Measurements from ENCODE around the gene STAT4. TPM values are rescaled to one million over a fixed set of nuclear protein-coding genes. Genes with fewer than 3 reads are reported as not detected.

The STAT4 gene, protein sequence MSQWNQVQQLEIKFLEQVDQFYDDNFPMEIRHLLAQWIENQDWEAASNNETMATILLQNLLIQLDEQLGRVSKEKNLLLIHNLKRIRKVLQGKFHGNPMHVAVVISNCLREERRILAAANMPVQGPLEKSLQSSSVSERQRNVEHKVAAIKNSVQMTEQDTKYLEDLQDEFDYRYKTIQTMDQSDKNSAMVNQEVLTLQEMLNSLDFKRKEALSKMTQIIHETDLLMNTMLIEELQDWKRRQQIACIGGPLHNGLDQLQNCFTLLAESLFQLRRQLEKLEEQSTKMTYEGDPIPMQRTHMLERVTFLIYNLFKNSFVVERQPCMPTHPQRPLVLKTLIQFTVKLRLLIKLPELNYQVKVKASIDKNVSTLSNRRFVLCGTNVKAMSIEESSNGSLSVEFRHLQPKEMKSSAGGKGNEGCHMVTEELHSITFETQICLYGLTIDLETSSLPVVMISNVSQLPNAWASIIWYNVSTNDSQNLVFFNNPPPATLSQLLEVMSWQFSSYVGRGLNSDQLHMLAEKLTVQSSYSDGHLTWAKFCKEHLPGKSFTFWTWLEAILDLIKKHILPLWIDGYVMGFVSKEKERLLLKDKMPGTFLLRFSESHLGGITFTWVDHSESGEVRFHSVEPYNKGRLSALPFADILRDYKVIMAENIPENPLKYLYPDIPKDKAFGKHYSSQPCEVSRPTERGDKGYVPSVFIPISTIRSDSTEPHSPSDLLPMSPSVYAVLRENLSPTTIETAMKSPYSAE
- total RNA-seq (8.5 TPM), polyA plus RNA-seq (ENCODE audit: insufficient read depth, low read depth, low replicate concordance) (1.2 TPM)
- long read RNA-seq, donor 1, result 0 reads
- long read RNA-seq, donor 2, result 0 reads
- long read RNA-seq, donor 3, result 0 reads
- long read RNA-seq, donor 4, result 0 reads
- long read RNA-seq, donor 5, result 0 reads
- long read RNA-seq, donor 6, result 0 reads
- long read RNA-seq, donor 7, partial matches to known transcripts, result 1 of 2 reads
- long read RNA-seq, donor 7, other reads (novel, unspliced or antisense), result 1 of 2 reads
- long read RNA-seq, donor 8, result 0 reads
- long read RNA-seq, donor 9, result 0 reads
- long read RNA-seq, donor 10, partial matches to known transcripts, result 0 of 1 reads
- long read RNA-seq, donor 10, other reads (novel, unspliced or antisense), result 0 of 1 reads

DNA sequence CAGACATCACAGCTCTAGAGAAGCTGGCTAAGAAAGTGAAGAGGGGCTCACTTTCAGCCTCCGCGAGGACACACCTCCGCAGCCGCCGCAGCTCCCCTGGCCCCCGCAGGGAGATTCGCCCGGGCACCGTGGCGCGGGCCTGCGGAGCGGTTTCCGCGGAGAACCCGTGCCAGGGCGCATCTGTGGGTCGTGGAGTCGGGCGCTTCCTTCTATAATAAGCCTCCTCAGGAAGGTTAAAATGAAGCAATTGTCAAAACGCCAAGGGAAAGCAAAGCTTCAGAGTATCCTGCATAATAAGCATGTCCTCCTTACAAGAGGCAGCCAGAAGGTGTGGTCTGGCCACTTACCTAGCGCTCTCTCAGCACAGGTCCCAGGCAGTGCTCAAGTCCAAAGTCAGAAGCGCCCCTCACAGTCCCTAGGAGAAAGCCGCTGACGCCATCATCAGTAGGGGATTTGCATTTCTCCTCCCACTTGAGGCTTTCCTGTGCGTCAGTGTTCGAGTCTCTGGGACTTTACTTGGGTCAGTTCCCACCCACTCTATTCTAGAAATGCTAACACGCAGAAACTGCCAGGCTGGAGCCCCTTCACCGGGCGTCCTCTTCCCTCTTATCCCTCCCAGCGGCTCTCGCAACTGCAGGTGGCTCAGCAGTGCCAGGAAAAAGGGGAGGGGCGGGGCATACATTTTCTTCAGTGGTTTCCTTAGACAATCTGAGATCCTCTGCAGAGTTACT is at the start of gene STAT4:
TSS of gene STAT4 (minus strand) at position 395 of the 731 bp plus-strand sequence. CDS start 2,791 bp downstream, outside the sequence.
- H3K27me3 ChIP-seq (ENCODE audit: control insufficient read depth, insufficient read depth, low read length), result no peaks in the 10 kb centered on the region
- H3K27ac ChIP-seq (ENCODE audit: low read depth in 2 of 2, low read length in 2 of 2), result no peak within 1 kb of the TSS
- H3K9me3 ChIP-seq (ENCODE audit: control insufficient read depth in 2 of 3, insufficient read depth in 1 of 3, low read length in 3 of 3), result no peaks in the 10 kb centered on the region
- H3K9ac ChIP-seq (ENCODE audit: low read length in 3 of 3), result peak within 1 kb of the TSS; percentile 9 to 43 (median 41)
- H3K4me3 ChIP-seq (ENCODE audit: low read length in 3 of 3), result peak within 1 kb of the TSS; percentile 59 to 79 (median 65)
- FAIRE-seq (no peak), DNase-seq (peak; percentile 66 to 89 (median 77))
- TF ChIP-seq, protein P1, sequence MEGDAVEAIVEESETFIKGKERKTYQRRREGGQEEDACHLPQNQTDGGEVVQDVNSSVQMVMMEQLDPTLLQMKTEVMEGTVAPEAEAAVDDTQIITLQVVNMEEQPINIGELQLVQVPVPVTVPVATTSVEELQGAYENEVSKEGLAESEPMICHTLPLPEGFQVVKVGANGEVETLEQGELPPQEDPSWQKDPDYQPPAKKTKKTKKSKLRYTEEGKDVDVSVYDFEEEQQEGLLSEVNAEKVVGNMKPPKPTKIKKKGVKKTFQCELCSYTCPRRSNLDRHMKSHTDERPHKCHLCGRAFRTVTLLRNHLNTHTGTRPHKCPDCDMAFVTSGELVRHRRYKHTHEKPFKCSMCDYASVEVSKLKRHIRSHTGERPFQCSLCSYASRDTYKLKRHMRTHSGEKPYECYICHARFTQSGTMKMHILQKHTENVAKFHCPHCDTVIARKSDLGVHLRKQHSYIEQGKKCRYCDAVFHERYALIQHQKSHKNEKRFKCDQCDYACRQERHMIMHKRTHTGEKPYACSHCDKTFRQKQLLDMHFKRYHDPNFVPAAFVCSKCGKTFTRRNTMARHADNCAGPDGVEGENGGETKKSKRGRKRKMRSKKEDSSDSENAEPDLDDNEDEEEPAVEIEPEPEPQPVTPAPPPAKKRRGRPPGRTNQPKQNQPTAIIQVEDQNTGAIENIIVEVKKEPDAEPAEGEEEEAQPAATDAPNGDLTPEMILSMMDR (IDR thresholded peaks at IDR 0.05; ENCODE audit: borderline replicate concordance, extremely low read depth, insufficient read depth), result no peak
- H3K36me3 ChIP-seq (ENCODE audit: control insufficient read depth in 2 of 3, insufficient read depth in 3 of 3, low read length in 3 of 3), result no peaks in the 10 kb centered on the region
- H3K4me1 ChIP-seq (ENCODE audit: control insufficient read depth in 2 of 3, insufficient read depth in 2 of 3, low read depth in 1 of 3, low read length in 3 of 3), result peaks cover 0 to 3% (median 3%) of the 10 kb centered on the region in 3 donors
- intact Hi-C loops (cut with DNase I), result loop anchor here (10.0 kb wide), 1 partner anchor 96 kb away; no protein-coding TSS in a partner anchor

DNA sequence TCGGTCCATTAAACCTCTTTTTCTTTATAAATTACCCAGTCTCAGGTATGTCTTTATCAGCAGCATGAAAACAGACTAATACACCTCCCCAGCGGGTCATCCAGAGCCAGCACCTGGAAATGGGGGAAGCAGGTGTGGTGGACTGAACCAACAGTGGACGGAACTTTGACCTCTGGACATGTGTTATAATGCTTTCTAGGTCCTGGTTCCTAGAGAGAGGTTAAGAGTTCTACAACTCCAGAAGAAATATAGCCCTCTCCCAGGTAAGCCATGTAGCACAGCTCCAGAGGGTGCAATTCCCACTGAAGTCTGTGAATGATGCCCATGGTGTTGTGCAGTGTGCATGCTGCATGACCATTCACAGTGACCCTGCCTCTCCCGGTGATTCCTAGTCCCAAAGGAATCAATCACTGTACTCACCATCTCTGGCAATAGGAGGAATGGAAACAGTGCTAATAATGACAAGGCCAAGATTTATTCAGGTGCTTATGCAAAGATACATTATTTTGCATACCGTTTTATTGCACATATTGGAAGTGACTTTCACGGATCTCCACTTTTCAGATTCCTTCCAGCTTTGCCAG is 49.2 kb upstream of the STAT4 start:
- H3K4me3 ChIP-seq (ENCODE audit: low read length in 3 of 3), result no peak overlapping the region
- DNase-seq (no peak), FAIRE-seq (no peak)
- peaks cover 0 to 3% (median 0%) of the 10 kb centered on the region in 3 donors for H3K9me3 ChIP-seq (ENCODE audit: control insufficient read depth in 2 of 3, insufficient read depth in 1 of 3, low read length in 3 of 3)
- no peaks in the 10 kb centered on the region for H3K36me3 ChIP-seq (ENCODE audit: control insufficient read depth in 2 of 3, insufficient read depth in 3 of 3, low read length in 3 of 3)
- no peak overlapping the region for H3K27ac ChIP-seq (ENCODE audit: low read depth in 2 of 2, low read length in 2 of 2)
- intact Hi-C loops (cut with DNase I), result no loop called here
- no peak overlapping the region for H3K9ac ChIP-seq (ENCODE audit: low read length in 3 of 3)
- no peaks in the 10 kb centered on the region for H3K27me3 ChIP-seq (ENCODE audit: control insufficient read depth, insufficient read depth, low read length)
- H3K4me1 ChIP-seq (ENCODE audit: control insufficient read depth in 2 of 3, insufficient read depth in 2 of 3, low read depth in 1 of 3, low read length in 3 of 3), result no peaks in the 10 kb centered on the region
- TF ChIP-seq, protein P1 (IDR thresholded peaks at IDR 0.05; ENCODE audit: borderline replicate concordance, extremely low read depth, insufficient read depth), result no peak

DNA sequence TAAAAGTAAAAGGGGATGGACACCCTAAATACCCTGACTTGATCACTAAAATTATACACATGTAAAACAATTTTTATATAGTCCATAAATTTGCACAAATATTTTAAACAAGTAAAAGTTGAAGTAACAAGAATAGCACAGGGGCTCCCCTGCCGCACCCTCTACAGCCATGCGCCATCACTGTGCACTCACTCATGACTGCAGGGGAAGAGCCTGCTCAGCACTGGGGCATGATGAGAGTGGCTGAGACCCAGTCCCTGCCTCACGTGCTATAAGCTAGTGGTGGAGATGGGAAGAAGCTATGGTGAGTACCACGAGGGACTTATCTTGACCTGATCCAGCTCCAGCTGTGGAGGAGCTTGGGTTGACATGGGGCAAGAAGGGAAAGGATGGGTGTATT is 47.5 kb upstream of the STAT4 start:
- Histone ChIP-seq H3K36me3 (ENCODE audit: control insufficient read depth in 2 of 3, insufficient read depth in 3 of 3, low read length in 3 of 3) (no peaks in the 10 kb centered on the region), H3K27ac (ENCODE audit: low read depth in 2 of 2, low read length in 2 of 2) (no peak overlapping the region), H3K4me1 (ENCODE audit: control insufficient read depth in 2 of 3, insufficient read depth in 2 of 3, low read depth in 1 of 3, low read length in 3 of 3) (no peaks in the 10 kb centered on the region), H3K9me3 (ENCODE audit: control insufficient read depth in 2 of 3, insufficient read depth in 1 of 3, low read length in 3 of 3) (peaks cover 0 to 3% (median 0%) of the 10 kb centered on the region in 3 donors), H3K4me3 (ENCODE audit: low read length in 3 of 3) (no peak overlapping the region), H3K9ac (ENCODE audit: low read length in 3 of 3) (no peak overlapping the region), H3K27me3 (ENCODE audit: control insufficient read depth, insufficient read depth, low read length) (no peaks in the 10 kb centered on the region)
- DNase-seq (no peak), FAIRE-seq (no peak)
- TF ChIP-seq, protein P1 (IDR thresholded peaks at IDR 0.05; ENCODE audit: borderline replicate concordance, extremely low read depth, insufficient read depth), result no peak
- intact Hi-C loops (cut with DNase I), result no loop called here

Data from kidney (tissue), 22 donors.